OCI-LY3 (cell line): ENCODE data around the gene SYNDIG1.

Experiments used
- H2AFZ ChIP-seq: fragments of 200-600, 300-600 bp; shearing (Covaris generic); 2 replicates; pipeline ENCODE4 v1.6.0; 2014; ENCODE audit warnings: antibody characterized with exemption, low read depth, low read length
- H3K27ac ChIP-seq: fragments of 200-600, 300-600 bp; sonication (generic); 2 replicates; pipeline ENCODE4 v1.5.1; 2014; ENCODE audit warnings: mild to moderate bottlenecking, low read length, moderate library complexity, mixed read lengths
- H3K27me3 ChIP-seq: fragments of 200-600, 300-600 bp; sonication (generic); 2 replicates; pipeline ENCODE4 v1.6.1; 2014; ENCODE audit warnings: low read depth, low read length, mixed read lengths
- H3K36me3 ChIP-seq: fragments of 200-600, 300-600 bp; sonication (generic); replicated peaks from 2 replicates; pipeline ENCODE3; 2014; ENCODE audit warnings: low read depth, low read length, mixed read lengths
- H3K4me1 ChIP-seq: fragments of 300-600, 200-600 bp; sonication (generic); 2 replicates; pipeline ENCODE4 v1.6.1; 2014; ENCODE audit warnings: low read length, mixed read lengths
- H3K4me2 ChIP-seq: fragments of 200-600, 300-600 bp; sonication (generic); 2 replicates; pipeline ENCODE4 v1.6.1; 2014; ENCODE audit warnings: low read length, mixed read lengths
- H3K4me3 ChIP-seq: fragments of 300-600, 200-600 bp; sonication (generic); 2 replicates; pipeline ENCODE4 v1.5.1; 2014; ENCODE audit warnings: antibody characterized with exemption, mild to moderate bottlenecking, low read length, moderate library complexity
- H3K79me2 ChIP-seq: fragments of 300-600, 200-600 bp; shearing (Covaris generic); 2 replicates; pipeline ENCODE4 v1.6.1; 2014; ENCODE audit warnings: mild to moderate bottlenecking, low read length, mixed read lengths
- H3K9ac ChIP-seq: fragments of 300-600, 200-600 bp; shearing (Covaris generic); 2 replicates; pipeline ENCODE4 v1.6.0; 2014; ENCODE audit warnings: mild to moderate bottlenecking, low read length, moderate library complexity
- H3K9me3 ChIP-seq: fragments of 200-600, 300-600 bp; shearing (Covaris generic); 2 replicates; pipeline ENCODE4 v1.6.1; 2014; ENCODE audit warnings: low read length, mixed read lengths; ENCODE audit not compliant: insufficient read depth
- H4K20me1 ChIP-seq: fragments of 200-600, 300-600 bp; sonication (generic); 2 replicates; pipeline ENCODE4 v1.6.1; 2016; ENCODE audit warnings: low read length, mixed read lengths; ENCODE audit not compliant: insufficient read depth
- CTCF ChIP-seq: fragments of 200-600, 300-600 bp; sonication (generic); IDR thresholded peaks from 2 replicates; pipeline ENCODE4 v1.5.1; 2014; ENCODE audit warnings: antibody characterized with exemption, low read length, low read depth
- EZH2phosphoT487 ChIP-seq: fragments of 200-600 bp; shearing (Covaris generic); IDR thresholded peaks from 2 replicates; pipeline ENCODE4 v1.6.1; 2018; ENCODE audit warnings: antibody characterized with exemption, mixed run types, low read depth

SYNDIG1 gene

GRCh38 chr20:24696396-24696795 is 227.0 kb downstream of the SYNDIG1 start:
- no peak for TF ChIP-seq CTCF
- no peak for TF ChIP-seq EZH2phosphoT487
- H3K79me2 ChIP-seq, result no peaks in the 10 kb centered on the region
- peaks cover 17% of the 10 kb centered on the region for H3K4me1 ChIP-seq
- H2AFZ ChIP-seq, result no peak overlapping the region
- no peak overlapping the region for H3K4me3 ChIP-seq
- H3K9me3 ChIP-seq, result no peaks in the 10 kb centered on the region
- H3K27me3 ChIP-seq, result peaks cover 76% of the 10 kb centered on the region
- no peak overlapping the region for H3K9ac ChIP-seq
- H4K20me1 ChIP-seq, result no peaks in the 10 kb centered on the region
- H3K36me3 ChIP-seq, result no peaks in the 10 kb centered on the region
- no peak overlapping the region for H3K4me2 ChIP-seq
- no peak overlapping the region for H3K27ac ChIP-seq

GRCh38 chr20:24697411-24697810 is 228.0 kb downstream of the SYNDIG1 start:
- Histone ChIP-seq H2AFZ (no peak overlapping the region), H3K9ac (no peak overlapping the region), H3K4me3 (no peak overlapping the region), H3K4me1 (peaks cover 17% of the 10 kb centered on the region), H3K36me3 (no peaks in the 10 kb centered on the region), H3K27ac (no peak overlapping the region), H3K9me3 (no peaks in the 10 kb centered on the region), H4K20me1 (no peaks in the 10 kb centered on the region), H3K4me2 (no peak overlapping the region), H3K79me2 (no peaks in the 10 kb centered on the region), H3K27me3 (peaks cover 76% of the 10 kb centered on the region)
- TF ChIP-seq CTCF (no peak), EZH2phosphoT487 (no peak)

- no peak overlapping the region for H3K9ac ChIP-seq
- no peaks in the 10 kb centered on the region for H3K79me2 ChIP-seq
- H3K36me3 ChIP-seq, result no peaks in the 10 kb centered on the region
- no peak overlapping the region for H2AFZ ChIP-seq
- H3K4me2 ChIP-seq, result peak overlapping the region; percentile 25
- TF ChIP-seq EZH2phosphoT487, result no peak
- TF ChIP-seq CTCF, result no peak
- no peaks in the 10 kb centered on the region for H3K9me3 ChIP-seq
- H3K27me3 ChIP-seq, result peaks cover 76% of the 10 kb centered on the region
- H4K20me1 ChIP-seq, result no peaks in the 10 kb centered on the region
- no peak overlapping the region for H3K27ac ChIP-seq
- H3K4me3 ChIP-seq, result no peak overlapping the region
- peaks cover 17% of the 10 kb centered on the region for H3K4me1 ChIP-seq
Measured at GRCh38 chr20:24698189-24698588, 228.8 kb downstream of the SYNDIG1 start.

- no peaks in the 10 kb centered on the region for H3K79me2 ChIP-seq
- no peaks in the 10 kb centered on the region for H4K20me1 ChIP-seq
- H3K36me3 ChIP-seq, result no peaks in the 10 kb centered on the region
- TF ChIP-seq EZH2phosphoT487 (no peak), CTCF (no peak)
- H3K9ac ChIP-seq, result no peak overlapping the region
- no peak overlapping the region for H3K27ac ChIP-seq
- no peaks in the 10 kb centered on the region for H3K9me3 ChIP-seq
- H3K27me3 ChIP-seq, result peaks cover 73% of the 10 kb centered on the region
- peaks cover 17% of the 10 kb centered on the region for H3K4me1 ChIP-seq
- peak overlapping the region; percentile 25; the same call in 1 of the 2 replicates for H3K4me2 ChIP-seq
- no peak overlapping the region for H2AFZ ChIP-seq
- no peak overlapping the region for H3K4me3 ChIP-seq
Measured at GRCh38 chr20:24698706-24699206, 229.3 kb downstream of the SYNDIG1 start.
